ENCODE data around the gene GFOD2. TPM values are rescaled to one million over a fixed set of nuclear protein-coding genes. Genes with fewer than 3 reads are reported as not detected.

The GFOD2 gene
- total and polyA plus RNA-seq, 2 of the 8 experiments (the other 6 are each of a cell fraction or from before 2014, with no cell fraction given) = 21.4 to 33.2 TPM

DNA sequence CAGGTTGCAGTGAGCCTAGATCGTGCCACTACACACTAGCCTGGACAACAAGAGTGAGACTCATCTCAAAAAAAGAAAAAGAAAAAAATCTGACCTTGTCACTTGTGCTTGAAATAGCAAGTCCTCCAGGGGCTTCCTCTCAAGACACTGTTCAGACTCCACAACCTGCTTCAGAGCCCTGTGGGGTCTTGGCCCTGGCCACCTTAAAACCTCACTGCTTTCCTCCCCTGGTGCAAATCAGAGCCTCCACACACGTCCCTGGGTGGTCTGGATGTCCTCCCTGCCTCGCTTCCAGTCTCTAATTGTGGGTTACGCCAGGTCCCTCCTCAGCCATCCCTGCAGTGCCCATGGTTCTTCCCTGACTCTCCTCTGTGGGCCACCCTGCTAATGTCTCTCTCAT is 63.8 kb downstream of the GFOD2 start (continued):
- no peak for TF ChIP-seq E2F6 (IDR thresholded peaks at IDR 0.05)

Measured in H1 (cell line).